GM12878 (cell line): ENCODE measurements around the gene PPP1R37. TPM values are rescaled to one million over a fixed set of nuclear protein-coding genes. Genes with fewer than 3 reads are reported as not detected.

Experiments used
- ATAC-seq: fragments of 200-7000 bp; cut with Tn5 transposase; 3 replicates; pipeline ENCODE4 v1.9.1; 2020; ENCODE audit warnings: mild to moderate bottlenecking, moderate library complexity
- BruUV-seq: library from RNA; stranded (reverse); fragments of 400-500 nt; replicated peaks from 2 replicates; lab custom pipeline; 2021; lab: Mats Ljungman, UMichigan
- CTCF ChIA-PET: fragments of 300-600 bp; sonication (Branson Sonifier 250); formaldehyde crosslinking; extraction: SDS; loops from one replicate; lab custom pipeline; 2021; ENCODE audit warnings: inconsistent platforms; lab: Yijun Ruan, JAX
- POLR2A ChIA-PET: fragments of 350-600 bp; formaldehyde crosslinking; extraction: SDS; loops from one replicate; lab custom pipeline; 2021; ENCODE audit warnings: inconsistent platforms; lab: Charles Lee
- RAD21 ChIA-PET: fragments of 300-600 bp; sonication (Branson Sonifier 250); formaldehyde crosslinking; loops from one replicate; lab custom pipeline; 2023; ENCODE audit warnings: antibody characterized with exemption; ENCODE audit not compliant: unreplicated experiment; lab: Charles Lee
- SMC1A ChIA-PET: fragments of 300-600 bp; sonication (Branson Sonifier 250); formaldehyde crosslinking; loops from one replicate; lab custom pipeline; 2023; ENCODE audit not compliant: unreplicated experiment, uncharacterized antibody; lab: Charles Lee
- DNase-seq: peaks from one replicate; pipeline ENCODE4 v3.0.0-alpha.2; 2011; ENCODE audit warnings: low read depth, low spot score
- FAIRE-seq: peaks from 3 replicates; lab custom pipeline; 2011; peaks lifted over from hg19 to GRCh38; lab: Jason Lieb, UNC
- H2AFZ ChIP-seq: 2 replicates; pipeline ENCODE4 v1.6.0; 2011; ENCODE audit warnings: low read depth, low read length, control low read depth; ENCODE audit not compliant: control insufficient read depth
- H3K27ac ChIP-seq: 2 replicates; pipeline ENCODE4 v1.5.1; 2011; ENCODE audit warnings: control low read depth; ENCODE audit not compliant: control insufficient read depth, insufficient read depth
- H3K27me3 ChIP-seq, 2 experiments: replicated peaks in 1 of 2; 2 replicates each; pipeline versions ENCODE4 v1.6.0 to v1.6.1; 2011; ENCODE audit warnings: low read length in 1 of 2; ENCODE audit not compliant: control insufficient read depth in 2 of 2, insufficient read depth in 2 of 2
- H3K36me3 ChIP-seq, 2 experiments: 2 replicates each; pipeline ENCODE4 v1.5.1; 2011; ENCODE audit warnings: low read length in 1 of 2; ENCODE audit not compliant: control insufficient read depth in 2 of 2, insufficient read depth in 2 of 2
- H3K4me1 ChIP-seq: 2 replicates; pipeline ENCODE4 v1.6.1; 2011; ENCODE audit warnings: mild to moderate bottlenecking, low read length, moderate library complexity, mixed read lengths; ENCODE audit not compliant: control insufficient read depth, insufficient read depth
- H3K4me2 ChIP-seq: 2 replicates; pipeline ENCODE4 v1.6.0; 2011; ENCODE audit warnings: control low read depth; ENCODE audit not compliant: control insufficient read depth, insufficient read depth
- H3K4me3 ChIP-seq: fragments of 200-600 bp; sonication (generic); 2 replicates; pipeline ENCODE4 v1.5.1; 2016
- H3K79me2 ChIP-seq: 2 replicates; pipeline ENCODE4 v1.6.0; 2011; ENCODE audit warnings: low read length; ENCODE audit not compliant: control insufficient read depth, insufficient read depth
- H3K9ac ChIP-seq: 2 replicates; pipeline ENCODE4 v1.8.0; 2011; ENCODE audit warnings: low read length, control low read depth, mixed read lengths; ENCODE audit not compliant: control insufficient read depth, insufficient read depth
- H3K9me3 ChIP-seq: replicated peaks from 3 replicates; pipeline ENCODE4 v1.5.1; 2011; ENCODE audit warnings: mild to moderate bottlenecking, low read length; ENCODE audit not compliant: control insufficient read depth, insufficient read depth
- H4K20me1 ChIP-seq: 2 replicates; pipeline ENCODE4 v1.6.0; 2011; ENCODE audit not compliant: control insufficient read depth, insufficient read depth
- HDAC6 ChIP-seq: fragments of 200-600 bp; sonication (generic); IDR thresholded peaks from one replicate; pipeline ENCODE4 v1.8.0; 2017; ENCODE audit warnings: antibody characterized with exemption; ENCODE audit not compliant: unreplicated experiment
- WGBS: methylation state at CpG from one replicate; pipeline ENCODE4 v1.1.6; 2016; ENCODE audit warnings: low lambda C conversion rate; ENCODE audit not compliant: insufficient replicate concordance, insufficient coverage; ENCODE audit errors: missing lambda C conversion rate; 5-methylcytosine and 5-hydroxymethylcytosine counted together
- in situ Hi-C: fragments of 300-500 bp; cut with MboI; formaldehyde crosslinking; loops from 9 replicates; pipeline ENCODE4 v1.14.3; 2018; ENCODE audit warnings: mixed read lengths
- intact Hi-C: fragments of 100-400 bp; cut with micrococcal nuclease; formaldehyde crosslinking; loops from one replicate; pipeline ENCODE4 v1.14.2; 2022; ENCODE audit not compliant: unreplicated experiment
- polyA plus RNA-seq, 11 experiments: library from polyadenylated mRNA; depleted of rRNA in 4 of 11; unstranded in 6 of 11; stranded (reverse) in 5 of 11; fragments of >200 nt; fragmentation: Nextera tagmentation in 4 of 11; fragmentation: Illumina TruSeq in 1 of 11; extraction: Ambion mirVana in 4 of 11; extraction: Trizol in 1 of 11; gene quantifications; 1 replicate in 1 of 11; 2 replicates in 10 of 11; pipeline versions ENCODE4 v1.2.1 to v1.2.3, GENCODE V29; 2011 to 2016; ENCODE audit warnings: inconsistent platforms in 2 of 11, missing spikeins in 2 of 11, low read depth in 1 of 11
- total RNA-seq, 4 experiments: library from RNA; depleted of rRNA in 3 of 4; stranded (reverse); fragments of >200 nt in 3 of 4; fragmentation: Illumina TruSeq in 1 of 4; extraction: Trizol in 1 of 4; gene quantifications; 2 replicates each; pipeline versions ENCODE4 v1.2.1 to v1.2.3, GENCODE V29; 2013 to 2021
- TF ChIP-seq, protein P1 (sequence below): IDR thresholded peaks from 2 replicates; pipeline ENCODE4 v1.6.1; 2012; ENCODE audit warnings: improper control_type of control experiment, low read depth, low read length; ENCODE audit not compliant: insufficient replicate concordance

PPP1R37 gene
- total and polyA plus RNA-seq, 10 of the 15 experiments (the other 5 are each of a cell fraction or from before 2014, with no cell fraction given): 0.09 to 21.3 (median 5.1) TPM; not detected in 1

DNA sequence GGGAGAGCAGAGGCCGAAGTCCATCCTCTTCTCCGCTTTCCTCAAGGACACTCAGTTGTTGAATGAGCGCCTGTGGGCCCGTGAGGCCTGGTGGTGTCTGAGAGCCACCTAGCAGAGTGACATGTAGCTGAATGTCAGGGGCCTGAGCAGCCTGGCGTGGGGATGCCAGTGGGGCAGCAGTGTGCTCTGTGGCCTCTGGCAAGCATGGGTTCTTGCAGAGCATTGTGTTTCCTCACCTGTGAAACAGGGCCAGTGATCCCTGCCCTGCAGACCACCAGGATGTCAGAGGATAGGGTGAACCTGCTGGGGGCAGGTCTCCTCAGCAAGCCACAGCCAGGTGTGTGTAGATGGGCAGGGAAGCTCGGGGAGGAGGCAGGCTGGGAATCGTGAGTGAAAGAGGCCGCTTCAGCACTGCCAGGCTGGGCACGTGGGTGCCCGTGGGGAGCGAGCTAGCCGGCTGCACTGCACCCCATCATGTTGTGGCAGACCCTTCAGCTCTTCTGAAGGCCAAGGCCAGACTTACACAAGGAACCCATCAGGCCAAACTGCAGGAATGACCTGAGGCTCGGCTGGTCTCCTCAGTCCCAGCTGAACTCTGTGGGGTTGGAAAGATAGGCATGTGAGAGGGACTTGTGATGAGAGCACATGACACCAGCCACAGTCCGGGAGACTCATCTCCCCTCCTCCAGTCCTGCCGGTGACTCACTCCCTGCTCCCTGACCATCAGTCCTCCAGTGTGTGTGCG is 5.0 kb downstream of the PPP1R37 start:
- DNase-seq: no peak
- ChIA-PET RAD21 (no interaction called here), POLR2A (interaction anchor here (1.2 kb wide), 1 partner anchor 27 kb away, joined by 3 read pairs; no protein-coding TSS in a partner anchor), SMC1A (no interaction called here), CTCF (interaction anchor here (0.8 to 1.0 kb wide), 2 partner anchors 20 to 33 kb away, joined by 3 read pairs; no protein-coding TSS in a partner anchor)
- Histone ChIP-seq H3K27me3 (no peaks in the 10 kb centered on the region), H3K36me3 (peaks cover 2 to 13% of the 10 kb centered on the region in 2 experiments; a peak in 3 of 4 replicates), H3K9ac (no peak overlapping the region; the same call in 1 of the 2 replicates), H3K4me3 (no peak overlapping the region), H3K9me3 (no peaks in the 10 kb centered on the region), H3K4me2 (peak overlapping the region; percentile 30; the same call in 1 of the 2 replicates), H3K27ac (no peak overlapping the region), H3K79me2 (peaks cover 79% of the 10 kb centered on the region), H4K20me1 (peaks cover 6% of the 10 kb centered on the region), H2AFZ (no peak overlapping the region), H3K4me1 (peaks cover 13% of the 10 kb centered on the region)
- no peak for TF ChIP-seq HDAC6
- TF ChIP-seq, protein P1, sequence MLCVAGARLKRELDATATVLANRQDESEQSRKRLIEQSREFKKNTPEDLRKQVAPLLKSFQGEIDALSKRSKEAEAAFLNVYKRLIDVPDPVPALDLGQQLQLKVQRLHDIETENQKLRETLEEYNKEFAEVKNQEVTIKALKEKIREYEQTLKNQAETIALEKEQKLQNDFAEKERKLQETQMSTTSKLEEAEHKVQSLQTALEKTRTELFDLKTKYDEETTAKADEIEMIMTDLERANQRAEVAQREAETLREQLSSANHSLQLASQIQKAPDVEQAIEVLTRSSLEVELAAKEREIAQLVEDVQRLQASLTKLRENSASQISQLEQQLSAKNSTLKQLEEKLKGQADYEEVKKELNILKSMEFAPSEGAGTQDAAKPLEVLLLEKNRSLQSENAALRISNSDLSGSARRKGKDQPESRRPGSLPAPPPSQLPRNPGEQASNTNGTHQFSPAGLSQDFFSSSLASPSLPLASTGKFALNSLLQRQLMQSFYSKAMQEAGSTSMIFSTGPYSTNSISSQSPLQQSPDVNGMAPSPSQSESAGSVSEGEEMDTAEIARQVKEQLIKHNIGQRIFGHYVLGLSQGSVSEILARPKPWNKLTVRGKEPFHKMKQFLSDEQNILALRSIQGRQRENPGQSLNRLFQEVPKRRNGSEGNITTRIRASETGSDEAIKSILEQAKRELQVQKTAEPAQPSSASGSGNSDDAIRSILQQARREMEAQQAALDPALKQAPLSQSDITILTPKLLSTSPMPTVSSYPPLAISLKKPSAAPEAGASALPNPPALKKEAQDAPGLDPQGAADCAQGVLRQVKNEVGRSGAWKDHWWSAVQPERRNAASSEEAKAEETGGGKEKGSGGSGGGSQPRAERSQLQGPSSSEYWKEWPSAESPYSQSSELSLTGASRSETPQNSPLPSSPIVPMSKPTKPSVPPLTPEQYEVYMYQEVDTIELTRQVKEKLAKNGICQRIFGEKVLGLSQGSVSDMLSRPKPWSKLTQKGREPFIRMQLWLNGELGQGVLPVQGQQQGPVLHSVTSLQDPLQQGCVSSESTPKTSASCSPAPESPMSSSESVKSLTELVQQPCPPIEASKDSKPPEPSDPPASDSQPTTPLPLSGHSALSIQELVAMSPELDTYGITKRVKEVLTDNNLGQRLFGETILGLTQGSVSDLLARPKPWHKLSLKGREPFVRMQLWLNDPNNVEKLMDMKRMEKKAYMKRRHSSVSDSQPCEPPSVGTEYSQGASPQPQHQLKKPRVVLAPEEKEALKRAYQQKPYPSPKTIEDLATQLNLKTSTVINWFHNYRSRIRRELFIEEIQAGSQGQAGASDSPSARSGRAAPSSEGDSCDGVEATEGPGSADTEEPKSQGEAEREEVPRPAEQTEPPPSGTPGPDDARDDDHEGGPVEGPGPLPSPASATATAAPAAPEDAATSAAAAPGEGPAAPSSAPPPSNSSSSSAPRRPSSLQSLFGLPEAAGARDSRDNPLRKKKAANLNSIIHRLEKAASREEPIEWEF: no peak
- BruUV-seq: no TSS peak
- intact Hi-C loops: loop anchor here (10.0 kb wide), 2 partner anchors 237 to 387 kb away; no protein-coding TSS in a partner anchor
- no peak for ATAC-seq
- FAIRE-seq: no peak
- in situ Hi-C loops: no loop called here
- WGBS: 89% methylated on average over 16 of the region's 16 CpGs
